Calu3 (cell line): Measurements from ENCODE around the gene SLC38A11. TPM values are rescaled to one million over a fixed set of nuclear protein-coding genes. Genes with fewer than 3 reads are reported as not detected.
A peak's percentile ranks its signal among the peaks of the same experiment; 100 is the strongest.

Source experiments
- BruUV-seq: library from RNA; stranded (reverse); fragments of 400-500 nt; replicated peaks from 2 replicates; lab custom pipeline; 2021; lab: Mats Ljungman, UMichigan
- CTCF ChIA-PET: fragments of 300-600 bp; sonication (Branson Sonifier 250); formaldehyde crosslinking; loops from one replicate; lab custom pipeline; 2022; ENCODE audit warnings: antibody characterized with exemption; lab: Charles Lee
- DNase-seq: peaks from one replicate; pipeline ENCODE4 v3.0.0; 2022
- H3K27ac Mint-ChIP-seq: one replicate; pipeline ENCODE4 v1.8.0; 2022; ENCODE audit warnings: mixed read lengths; ENCODE audit not compliant: unreplicated experiment
- H3K27me3 Mint-ChIP-seq: one replicate; pipeline ENCODE4 v1.8.0; 2022; ENCODE audit warnings: mixed read lengths; ENCODE audit not compliant: unreplicated experiment
- H3K36me3 Mint-ChIP-seq: one replicate; pipeline ENCODE4 v1.8.0; 2022; ENCODE audit warnings: mild to moderate bottlenecking, moderate library complexity, mixed read lengths; ENCODE audit not compliant: insufficient read depth, unreplicated experiment
- H3K4me1 Mint-ChIP-seq: one replicate; pipeline ENCODE4 v1.8.0; 2022; ENCODE audit warnings: mild to moderate bottlenecking, low read depth, mixed read lengths; ENCODE audit not compliant: unreplicated experiment
- H3K4me3 Mint-ChIP-seq: one replicate; pipeline ENCODE4 v1.8.0; 2022; ENCODE audit warnings: mild to moderate bottlenecking, low read depth, moderate library complexity, mixed read lengths; ENCODE audit not compliant: unreplicated experiment
- H3K9me3 Mint-ChIP-seq: one replicate; pipeline ENCODE4 v1.8.0; 2022; ENCODE audit warnings: low read depth, mixed read lengths; ENCODE audit not compliant: unreplicated experiment
- intact Hi-C: fragments of 100-400 bp; cut with micrococcal nuclease; formaldehyde crosslinking; loops from one replicate; pipeline ENCODE4 v1.10.0; 2022; ENCODE audit not compliant: unreplicated experiment
- total RNA-seq: library from RNA; stranded (reverse); gene quantifications from 2 replicates; pipeline ENCODE4 v1.2.3, GENCODE V29; 2022
- TF ChIP-seq, protein P1 (sequence below): fragments of 200-600 bp; IDR thresholded peaks from one replicate; pipeline ENCODE4 v1.8.0; 2022; ENCODE audit warnings: antibody characterized with exemption; ENCODE audit not compliant: unreplicated experiment

The SLC38A11 gene
- total RNA-seq, 1 experiment from 2014 or later, result 0.57 TPM

DNA sequence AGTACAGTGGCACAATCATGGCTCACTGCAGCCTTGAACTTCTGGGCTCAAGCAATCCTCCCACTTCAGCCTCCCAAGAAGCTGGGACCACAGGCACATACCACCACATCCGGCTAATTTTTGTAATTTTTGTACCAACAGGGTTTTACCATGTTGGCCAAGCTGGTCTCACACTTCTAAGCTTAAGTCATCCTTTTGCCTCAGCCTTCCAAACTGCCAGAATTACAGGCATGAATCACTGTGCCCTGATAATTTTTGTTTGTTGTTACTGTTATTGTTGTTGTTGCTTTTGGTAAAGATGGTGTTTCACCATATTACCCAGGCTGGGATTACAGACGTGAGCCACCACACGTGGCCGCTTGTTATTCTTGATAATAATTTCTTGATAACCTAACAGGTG is 103.2 kb downstream of the SLC38A11 start:
- H3K4me3 Mint-ChIP-seq, result no peak overlapping the region
- no peaks in the 10 kb centered on the region for H3K9me3 Mint-ChIP-seq
- H3K36me3 Mint-ChIP-seq, result no peaks in the 10 kb centered on the region
- no peak overlapping the region for H3K27ac Mint-ChIP-seq
- H3K4me1 Mint-ChIP-seq, result no peaks in the 10 kb centered on the region
- intact Hi-C loops, result no loop called here
- CTCF ChIA-PET, result no interaction called here
- TF ChIP-seq, protein P1, sequence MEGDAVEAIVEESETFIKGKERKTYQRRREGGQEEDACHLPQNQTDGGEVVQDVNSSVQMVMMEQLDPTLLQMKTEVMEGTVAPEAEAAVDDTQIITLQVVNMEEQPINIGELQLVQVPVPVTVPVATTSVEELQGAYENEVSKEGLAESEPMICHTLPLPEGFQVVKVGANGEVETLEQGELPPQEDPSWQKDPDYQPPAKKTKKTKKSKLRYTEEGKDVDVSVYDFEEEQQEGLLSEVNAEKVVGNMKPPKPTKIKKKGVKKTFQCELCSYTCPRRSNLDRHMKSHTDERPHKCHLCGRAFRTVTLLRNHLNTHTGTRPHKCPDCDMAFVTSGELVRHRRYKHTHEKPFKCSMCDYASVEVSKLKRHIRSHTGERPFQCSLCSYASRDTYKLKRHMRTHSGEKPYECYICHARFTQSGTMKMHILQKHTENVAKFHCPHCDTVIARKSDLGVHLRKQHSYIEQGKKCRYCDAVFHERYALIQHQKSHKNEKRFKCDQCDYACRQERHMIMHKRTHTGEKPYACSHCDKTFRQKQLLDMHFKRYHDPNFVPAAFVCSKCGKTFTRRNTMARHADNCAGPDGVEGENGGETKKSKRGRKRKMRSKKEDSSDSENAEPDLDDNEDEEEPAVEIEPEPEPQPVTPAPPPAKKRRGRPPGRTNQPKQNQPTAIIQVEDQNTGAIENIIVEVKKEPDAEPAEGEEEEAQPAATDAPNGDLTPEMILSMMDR, result no peak
- BruUV-seq, result no TSS peak
- no peaks in the 10 kb centered on the region for H3K27me3 Mint-ChIP-seq
- no peak for DNase-seq

GRCh38 chr2:164850235-164850634 is 105.1 kb downstream of the SLC38A11 start:
- Mint-ChIP-seq H3K4me3 (no peak overlapping the region), H3K36me3 (no peaks in the 10 kb centered on the region), H3K27me3 (no peaks in the 10 kb centered on the region), H3K4me1 (no peaks in the 10 kb centered on the region), H3K9me3 (no peaks in the 10 kb centered on the region), H3K27ac (peak overlapping the region; percentile 26)
- BruUV-seq, result no TSS peak
- CTCF ChIA-PET, result no interaction called here
- TF ChIP-seq, protein P1, result no peak
- intact Hi-C loops, result no loop called here
- no peak for DNase-seq

- no peaks in the 10 kb centered on the region for H3K4me1 Mint-ChIP-seq
- no peak overlapping the region for H3K27ac Mint-ChIP-seq
- intact Hi-C loops, result no loop called here
- H3K36me3 Mint-ChIP-seq, result no peaks in the 10 kb centered on the region
- TF ChIP-seq, protein P1, result no peak
- no peak for DNase-seq
- BruUV-seq, result no TSS peak
- H3K9me3 Mint-ChIP-seq, result no peaks in the 10 kb centered on the region
- no peaks in the 10 kb centered on the region for H3K27me3 Mint-ChIP-seq
- CTCF ChIA-PET, result no interaction called here
- no peak overlapping the region for H3K4me3 Mint-ChIP-seq
These were observed 105.8 kb downstream of the SLC38A11 start for GRCh38 chr2:164849506-164849905.

DNA sequence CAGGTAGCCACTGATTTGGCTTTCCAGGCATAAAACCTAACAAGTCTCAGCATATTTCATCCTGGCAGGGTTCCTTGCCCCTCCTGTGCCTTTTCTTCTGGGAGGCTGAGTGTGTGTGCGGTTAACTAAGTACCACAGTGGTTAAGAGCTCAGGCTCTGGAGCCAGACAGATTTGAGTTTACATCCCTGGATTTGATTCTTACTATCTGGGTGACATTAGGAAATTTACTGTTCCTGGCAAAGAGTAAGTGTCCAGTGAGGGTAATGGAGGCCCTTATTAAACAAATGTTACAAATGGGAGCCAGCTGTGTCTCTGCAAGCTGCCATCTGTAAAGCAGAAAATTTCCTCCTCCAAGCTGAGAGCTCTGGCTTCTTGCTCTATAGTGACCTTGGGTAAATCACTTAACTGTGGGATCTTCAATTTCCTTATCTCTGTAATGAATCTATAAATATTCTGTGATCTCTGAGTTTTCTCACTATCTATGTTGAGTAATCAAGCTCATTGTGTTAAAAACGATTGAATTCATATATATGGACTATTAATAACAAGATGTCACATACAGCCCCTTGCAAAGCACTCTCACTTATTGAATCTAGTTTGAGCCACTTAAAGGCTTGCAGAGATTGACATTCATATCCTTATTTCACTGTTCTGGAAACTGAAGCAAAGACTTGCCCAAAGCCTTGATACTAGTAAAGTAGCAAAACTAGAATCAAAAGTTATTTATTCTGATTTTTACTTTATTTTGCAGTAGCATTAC is 107.2 kb downstream of the SLC38A11 start:
- Mint-ChIP-seq H3K36me3 (no peaks in the 10 kb centered on the region), H3K4me1 (no peaks in the 10 kb centered on the region), H3K4me3 (no peak overlapping the region), H3K27me3 (no peaks in the 10 kb centered on the region), H3K27ac (no peak overlapping the region), H3K9me3 (no peaks in the 10 kb centered on the region)
- no TSS peak for BruUV-seq
- CTCF ChIA-PET, result interaction anchor here (1.2 kb wide), 1 partner anchor 11 kb away, joined by 7 read pairs; no protein-coding TSS in a partner anchor
- no peak for DNase-seq
- TF ChIP-seq, protein P1, result no peak
- intact Hi-C loops, result no loop called here
